SHP77 treated with DMSO at 0.1 percent for 48 hours (cell line): ENCODE measurements around the gene INPP4B.

Source experiments
- DNase-seq: peaks from one replicate; lab custom pipeline; 2025; lab: John Stamatoyannopoulos, UW

INPP4B gene

GRCh38 chr4:142130666-142131065 lies 715.4 kb downstream of the INPP4B start:
- no peak for DNase-seq

GRCh38 chr4:142129931-142130330 lies 716.2 kb downstream of the INPP4B start:
- no peak for DNase-seq

- no peak for DNase-seq
Measured at GRCh38 chr4:142129473-142129872, 716.6 kb downstream of the INPP4B start.

GRCh38 chr4:142128529-142128928 lies 717.6 kb downstream of the INPP4B start:
- no peak for DNase-seq

DNA sequence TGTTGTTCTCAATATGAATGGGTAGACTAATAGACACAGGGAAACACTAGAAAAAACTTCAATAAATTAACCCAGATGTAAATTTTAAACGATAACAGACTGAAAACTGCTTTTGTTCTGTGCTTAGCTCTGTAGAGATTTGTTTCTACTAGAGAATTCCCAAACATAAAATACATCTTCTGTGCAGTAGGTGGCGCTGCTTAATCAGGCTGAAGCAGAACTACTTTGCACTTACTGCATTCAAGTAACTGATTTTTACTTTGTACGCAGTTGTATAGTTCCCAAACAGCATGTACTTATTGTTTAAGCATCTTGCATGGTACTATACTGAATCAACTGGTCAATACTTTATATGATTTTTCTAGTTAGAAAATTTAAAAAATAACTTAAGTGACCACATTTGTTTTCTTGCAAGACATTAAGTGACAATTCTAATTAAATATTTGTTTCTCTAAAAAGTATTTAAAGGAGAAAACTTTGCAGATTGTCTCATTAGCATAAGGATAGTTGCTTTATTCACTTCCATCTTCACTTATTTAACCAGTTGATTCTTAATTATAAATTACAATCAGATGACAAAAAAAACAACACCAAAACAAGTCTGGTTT lies 719.1 kb downstream of the INPP4B start:
- no peak for DNase-seq

DNA sequence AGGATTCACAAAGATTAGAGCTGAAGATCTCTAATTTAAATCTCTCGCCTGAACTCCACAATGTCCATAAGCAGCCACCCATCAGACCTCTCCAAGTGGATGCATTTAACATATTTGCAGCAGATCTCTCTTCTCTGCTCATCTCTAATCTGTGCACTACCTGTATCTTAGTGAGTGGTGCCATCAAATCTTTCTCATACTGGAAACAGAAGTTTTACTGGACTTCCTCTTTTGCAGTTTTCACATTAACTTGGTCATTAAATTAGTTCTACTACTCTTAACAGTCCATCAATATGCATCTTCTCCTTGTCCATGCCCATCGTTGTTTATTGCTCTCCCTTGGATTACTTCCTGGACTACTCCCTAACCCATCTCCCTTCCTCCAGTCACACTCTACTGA lies 721.2 kb downstream of the INPP4B start:
- DNase-seq, result no peak

DNA sequence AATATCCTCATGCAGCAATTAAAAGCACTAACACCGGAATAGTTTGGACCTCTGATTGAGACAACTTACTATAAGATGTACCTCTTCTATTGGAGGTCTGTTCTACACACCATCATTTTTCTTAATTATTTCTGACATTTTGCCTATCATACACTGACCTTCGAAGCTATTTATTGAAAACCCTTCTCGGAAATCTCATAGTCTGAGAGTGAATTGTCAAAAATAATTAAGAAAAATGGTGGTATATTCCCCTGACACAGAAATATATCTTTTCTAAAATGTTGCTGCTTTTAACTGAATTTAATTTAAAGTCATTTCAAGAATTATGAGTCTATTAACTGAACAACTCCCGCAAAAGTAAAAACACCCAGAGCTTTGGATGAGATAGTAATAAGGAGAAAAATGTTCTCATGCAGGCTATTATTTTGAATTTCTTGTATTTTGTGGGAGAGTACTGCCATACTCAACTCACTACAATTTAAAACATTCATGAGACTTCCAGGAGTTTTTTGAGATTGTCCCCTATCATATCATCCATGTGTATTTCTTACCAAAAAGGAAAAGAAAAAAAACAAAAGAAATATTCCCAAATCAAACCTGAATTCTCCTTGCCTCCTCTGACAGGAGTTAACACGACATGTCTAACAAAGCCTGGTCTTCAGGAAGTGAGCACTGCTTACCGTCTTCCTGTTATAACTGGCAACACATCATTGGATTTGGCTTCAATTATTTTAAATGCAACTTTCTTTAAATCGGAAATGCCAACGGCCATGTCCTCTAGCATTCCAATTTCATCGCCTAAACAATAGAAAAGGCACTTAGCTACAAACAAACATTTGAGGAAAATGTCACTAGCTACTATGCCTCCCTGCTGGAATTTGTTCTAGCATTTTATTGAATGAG lies 724.4 kb downstream of the INPP4B start:
- DNase-seq, result no peak

- DNase-seq, result no peak
Measured at GRCh38 chr4:142120921-142121320, 725.2 kb downstream of the INPP4B start.

- no peak for DNase-seq
Measured at GRCh38 chr4:142112451-142112850, 733.6 kb downstream of the INPP4B start.

DNA sequence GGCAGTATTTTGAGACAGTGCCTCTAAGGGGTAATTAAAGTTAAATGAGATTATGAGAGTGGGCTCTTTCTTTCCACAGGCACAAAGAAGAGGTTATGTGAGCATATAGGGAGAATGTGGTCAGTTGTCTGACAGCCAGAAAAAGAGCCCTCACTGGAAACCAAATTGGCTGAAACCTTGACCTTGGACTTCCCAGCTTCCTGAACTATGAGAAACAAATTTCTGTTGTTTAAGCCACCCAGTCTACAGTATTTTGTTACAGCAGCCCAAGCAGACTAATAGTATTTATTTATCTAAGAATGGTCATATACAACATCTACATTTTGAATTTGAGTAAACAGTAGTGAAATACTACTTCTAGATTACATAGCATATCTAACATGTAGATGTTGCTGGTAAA lies 736.0 kb downstream of the INPP4B start:
- DNase-seq, result no peak

DNA sequence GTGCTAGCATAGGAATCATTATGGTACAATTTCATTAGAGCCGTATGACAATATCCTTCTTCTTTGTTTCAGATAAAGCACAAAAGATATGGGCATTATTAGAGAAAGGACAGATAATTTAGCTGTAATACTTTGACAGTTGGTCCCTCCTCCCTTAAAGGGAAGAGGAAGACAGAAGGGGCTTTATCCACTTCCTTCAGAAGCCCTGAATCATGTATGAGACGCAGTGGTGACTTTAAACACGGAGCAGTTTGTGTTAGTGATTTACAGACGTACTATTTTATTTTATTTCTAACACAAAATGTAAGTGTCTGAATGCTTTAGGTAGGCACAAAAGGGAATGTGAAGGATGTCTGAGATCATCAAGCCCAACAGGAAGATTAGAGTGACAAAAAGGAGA lies 742.1 kb downstream of the INPP4B start:
- DNase-seq, result no peak

DNA sequence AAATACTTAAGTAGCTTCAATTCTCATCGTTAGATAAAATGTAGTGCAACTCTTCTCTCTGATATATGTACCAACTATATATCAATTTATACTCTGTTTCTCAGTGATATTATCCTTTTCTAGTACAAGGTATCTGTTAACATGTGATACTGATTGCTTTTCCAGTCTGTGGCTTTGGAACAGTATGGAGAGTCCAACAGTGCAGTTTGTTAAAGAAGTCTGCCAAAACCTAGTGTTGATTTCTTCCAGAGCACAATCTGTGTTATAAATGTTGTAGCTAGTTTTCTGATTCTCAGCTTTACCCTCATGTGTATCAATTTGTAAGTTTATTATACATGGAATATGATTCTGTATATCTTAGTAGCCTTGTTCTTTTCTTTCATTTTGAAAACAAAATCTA lies 744.7 kb downstream of the INPP4B start:
- no peak for DNase-seq

- DNase-seq, result no peak
Measured at GRCh38 chr4:142100941-142101340, 745.2 kb downstream of the INPP4B start.

- DNase-seq, result no peak
Measured at GRCh38 chr4:142098900-142099545, 747.1 kb downstream of the INPP4B start.

GRCh38 chr4:142098380-142098779 lies 747.7 kb downstream of the INPP4B start:
- no peak for DNase-seq

DNA sequence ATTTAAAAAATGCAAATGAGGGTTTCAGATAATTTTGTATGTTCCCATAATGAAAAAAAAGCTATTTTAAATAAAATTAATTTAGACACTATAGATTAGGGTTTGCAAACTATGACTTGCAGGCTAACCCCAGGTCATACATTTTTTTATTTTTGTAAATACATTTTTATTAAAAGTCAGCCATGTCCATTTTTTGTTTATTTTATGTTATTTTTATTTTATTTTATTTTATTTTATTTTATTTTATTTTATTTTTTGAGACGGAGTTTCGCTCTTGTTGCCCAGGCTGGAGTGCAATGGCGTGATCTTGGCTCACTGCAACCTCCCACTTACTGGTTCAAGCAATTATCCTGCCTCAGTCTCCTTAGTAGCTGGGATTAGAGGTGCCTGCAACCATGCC lies 749.1 kb downstream of the INPP4B start:
- DNase-seq, result no peak

DNA sequence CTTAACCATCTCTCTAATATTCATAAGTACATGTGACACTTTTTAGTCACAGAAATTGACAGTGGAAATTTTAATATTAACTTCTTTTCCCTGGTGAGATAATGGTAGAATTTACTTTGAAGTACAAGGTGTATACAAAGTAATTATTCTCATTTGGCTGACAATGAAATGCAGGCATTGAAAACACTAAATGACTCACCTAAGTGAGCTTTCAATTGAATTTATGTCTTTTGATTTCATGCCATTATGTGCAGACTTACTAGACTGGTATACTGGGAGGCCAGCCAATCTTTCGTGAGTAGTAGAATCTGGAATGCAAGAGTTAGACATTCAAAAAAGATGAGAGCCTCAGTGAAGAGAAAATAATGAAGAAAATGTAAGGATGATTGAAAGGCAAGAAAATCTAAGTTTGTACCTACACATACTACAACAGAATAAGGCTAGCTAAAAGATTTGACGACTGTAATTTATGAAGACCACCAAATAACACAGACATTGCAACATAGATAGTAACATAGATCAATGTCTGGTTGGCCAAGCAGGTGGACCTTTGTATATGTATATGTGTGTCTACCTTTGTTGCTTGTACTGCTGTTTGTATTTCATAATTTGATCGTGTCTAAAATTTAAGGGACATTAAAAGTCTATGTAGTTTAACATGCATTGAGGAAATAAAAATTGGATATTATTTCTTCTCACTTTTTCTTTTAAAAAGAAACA lies 750.1 kb downstream of the INPP4B start:
- no peak for DNase-seq

GRCh38 chr4:142092941-142093340 lies 753.2 kb downstream of the INPP4B start:
- no peak for DNase-seq

- no peak for DNase-seq
Measured at GRCh38 chr4:142091691-142092182, 754.4 kb downstream of the INPP4B start.

GRCh38 chr4:142091085-142091513 lies 755.0 kb downstream of the INPP4B start:
- no peak for DNase-seq

DNA sequence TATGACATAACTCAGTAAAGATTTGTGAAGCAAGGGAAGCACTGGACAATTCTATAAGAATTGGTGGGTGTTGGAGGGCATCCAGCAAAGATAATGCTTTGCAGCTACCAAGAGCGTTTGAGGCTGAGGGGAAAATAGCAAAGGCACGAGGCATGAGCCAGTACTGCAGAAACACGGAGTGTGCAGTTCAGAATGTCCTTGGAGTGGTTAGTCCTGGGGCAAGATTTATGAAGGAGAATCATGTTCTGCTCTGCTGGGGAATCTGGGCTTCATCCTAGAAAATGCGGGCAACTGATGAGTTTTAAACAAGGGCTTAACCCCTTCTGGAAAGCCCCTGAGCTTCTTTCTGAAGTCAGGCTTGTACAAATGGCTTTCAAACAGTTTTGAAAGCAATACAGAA lies 757.2 kb downstream of the INPP4B start:
- no peak for DNase-seq
